K562 (cell line): ENCODE data around the gene RNH1.

Experiments used
- CEBPZ ChIP-seq: fragments of 150-350 bp; IDR thresholded peaks from 2 replicates; pipeline ENCODE4 v1.6.1; 2014; ENCODE audit warnings: low read depth, mild to moderate bottlenecking, low read length, borderline replicate concordance
- GABPA ChIP-seq: fragments of 200-800 bp; sonication (Bioruptor generic); conservative IDR thresholded peaks from 2 replicates; pipeline ENCODE4 v1.6.1; 2016; ENCODE audit warnings: low read depth, missing genetic modification characterization, missing compliant biosample characterization

DNA sequence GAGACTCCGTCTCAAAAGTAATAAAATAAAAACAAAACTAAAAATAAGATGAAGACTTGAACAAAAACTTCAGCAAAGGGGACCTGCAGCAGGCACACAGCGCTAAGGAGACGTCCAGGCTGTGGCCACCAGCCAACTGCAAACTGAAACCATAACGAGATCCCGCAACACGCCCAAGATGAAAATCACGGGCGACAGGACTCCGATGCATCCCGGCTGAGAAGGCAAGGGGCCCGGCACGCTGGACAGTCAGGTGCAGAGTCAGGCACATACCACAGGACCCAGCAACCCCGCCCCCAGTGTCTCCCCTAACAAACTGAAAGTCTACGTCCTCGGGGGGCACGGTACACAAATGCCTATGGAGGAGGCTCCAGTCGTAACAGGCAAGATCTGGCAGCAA lies 19.1 kb upstream of the RNH1 start:
- TF ChIP-seq CEBPZ (no peak), GABPA (no peak)
